Inferior parietal cortex (tissue), 1 donor: ENCODE measurements around the gene NTN5.
"Not testable (repeated sequence)": the region's sequence is repeated elsewhere in the genome, so short reads cannot be mapped to it uniquely, and the experiment has no call there.

Source experiments
- DNase-seq: peaks from one replicate; pipeline ENCODE4 v3.0.0-alpha.2; 2016; ENCODE audit errors: extremely low spot score

The NTN5 gene

DNA sequence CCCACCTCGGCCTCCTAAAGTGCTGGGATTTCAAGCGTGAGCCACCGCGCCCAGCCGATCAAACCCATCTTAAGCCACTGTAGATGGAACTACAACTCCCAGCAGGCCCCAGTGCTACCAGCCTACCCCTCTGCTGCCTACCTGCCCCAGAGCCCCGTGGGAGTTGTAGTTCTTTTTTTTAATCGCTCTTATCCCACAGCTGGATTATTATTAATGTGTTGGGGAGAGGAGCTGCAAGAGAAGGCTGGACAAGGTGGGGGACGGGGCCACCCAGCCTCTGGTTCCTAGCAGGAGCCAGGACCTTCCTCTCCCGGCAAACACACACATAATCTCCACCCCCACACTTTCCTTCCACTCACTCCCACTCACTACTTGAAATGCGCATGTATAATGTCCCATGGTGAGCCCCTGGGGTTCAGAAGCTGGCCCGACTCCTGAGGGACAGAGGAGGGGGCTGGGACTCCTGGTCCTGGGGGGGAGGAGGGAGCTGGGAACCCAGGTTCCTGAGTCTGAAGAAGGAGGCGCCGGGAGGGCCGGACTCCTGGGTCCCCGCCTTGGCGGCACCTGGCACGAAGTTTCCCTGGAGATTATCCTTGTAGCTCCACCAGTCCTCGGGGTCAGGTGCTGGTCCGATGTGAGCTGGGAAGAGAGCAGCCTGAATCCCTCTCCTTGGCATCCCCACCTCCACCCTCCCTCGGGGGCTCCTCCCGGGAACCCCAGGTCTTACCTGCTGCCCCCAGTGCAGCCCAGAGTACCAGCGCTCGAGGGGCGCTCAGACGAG is 27.8 kb downstream of the NTN5 start:
- DNase-seq = peak; percentile 86

- no peak for DNase-seq
These were observed 28.5 kb downstream of the NTN5 start for GRCh38 chr19:48644355-48644754.

GRCh38 chr19:48642862-48643261 is 30.0 kb downstream of the NTN5 start:
- DNase-seq = no peak

- no peak for DNase-seq
These were observed 31.0 kb downstream of the NTN5 start for GRCh38 chr19:48641850-48642249.

DNA sequence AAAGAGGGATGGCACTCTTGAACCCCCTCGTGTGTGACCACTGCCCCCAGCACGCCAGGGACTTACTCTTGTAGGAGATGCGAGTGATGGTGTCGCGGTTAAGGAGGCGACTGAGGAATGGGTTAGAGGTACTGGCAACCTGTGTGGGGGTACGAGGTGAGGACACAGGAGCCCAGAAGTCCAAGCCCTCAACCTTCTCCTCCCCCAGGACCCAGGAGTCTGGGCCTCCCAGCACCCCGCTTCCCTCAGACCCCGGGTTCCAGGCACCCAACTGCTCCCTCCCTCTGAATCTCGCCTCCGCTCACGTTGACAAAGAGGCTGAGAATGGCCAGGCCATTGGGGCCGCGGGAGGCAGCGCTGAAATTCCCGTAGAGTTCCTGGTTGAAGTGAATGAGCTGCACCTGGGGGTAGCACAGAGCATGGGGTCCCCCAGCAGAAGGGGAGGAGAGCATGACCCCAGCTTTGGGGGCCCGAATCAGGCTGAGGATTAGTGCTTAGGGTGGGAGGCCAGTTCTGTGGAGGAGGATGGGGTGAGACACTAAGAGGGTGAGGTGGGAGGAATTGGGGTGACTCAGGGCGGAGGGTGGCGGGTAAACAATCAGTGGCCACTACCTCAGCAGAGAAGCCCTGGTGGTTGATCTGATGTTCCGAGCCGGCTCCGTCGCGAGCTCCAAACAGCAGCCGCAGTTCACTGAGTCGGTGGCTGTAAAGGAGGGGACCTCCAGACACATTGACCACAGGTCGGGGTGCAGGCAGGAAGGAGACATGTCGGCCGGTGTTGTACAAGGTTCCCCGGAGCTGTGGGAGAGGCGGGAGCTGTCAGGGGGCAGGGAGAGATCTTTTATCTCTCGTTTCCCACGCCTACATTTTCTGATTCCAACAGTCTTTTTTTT is 33.1 kb downstream of the NTN5 start:
- DNase-seq = no peak

- no peak for DNase-seq
These were observed 33.9 kb downstream of the NTN5 start for GRCh38 chr19:48638831-48639381.

- DNase-seq = peak; percentile 84
These were observed 34.6 kb downstream of the NTN5 start for GRCh38 chr19:48637948-48638830.

DNA sequence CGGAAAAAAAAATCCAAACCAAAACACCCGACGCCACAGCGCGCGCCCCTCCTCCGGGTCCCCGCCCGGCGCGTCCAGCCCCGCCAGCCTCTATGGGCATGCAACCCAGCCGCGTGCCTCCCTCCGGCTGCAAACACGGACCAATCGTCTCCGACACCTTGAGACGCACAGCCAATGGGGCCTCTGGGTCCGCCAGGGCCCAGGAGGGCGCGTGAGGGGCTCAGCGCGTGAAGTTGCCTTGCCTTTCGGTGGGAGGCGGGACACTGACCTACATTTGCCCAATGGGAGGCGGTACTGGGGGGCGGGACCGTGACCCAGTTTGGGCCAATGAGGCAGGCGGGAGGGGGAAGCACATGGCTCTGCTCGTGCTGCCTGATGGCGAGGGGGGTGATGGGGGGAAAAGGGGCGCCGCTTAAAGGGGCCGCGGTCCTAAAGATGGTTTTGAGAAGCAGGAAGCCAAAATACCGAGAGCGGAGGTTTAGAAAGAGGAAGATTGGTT is 35.3 kb downstream of the NTN5 start:
- DNase-seq = peak; percentile 97

- DNase-seq = no peak
These were observed 35.9 kb downstream of the NTN5 start, which contains the start of gene DBP for GRCh38 chr19:48636859-48637448. TSS of gene DBP (minus strand) at chr19:48637379. CDS start at chr19:48636994, 385 bp downstream.

GRCh38 chr19:48635966-48636858 is 36.6 kb downstream of the NTN5 start:
- DNase-seq = no peak

DNA sequence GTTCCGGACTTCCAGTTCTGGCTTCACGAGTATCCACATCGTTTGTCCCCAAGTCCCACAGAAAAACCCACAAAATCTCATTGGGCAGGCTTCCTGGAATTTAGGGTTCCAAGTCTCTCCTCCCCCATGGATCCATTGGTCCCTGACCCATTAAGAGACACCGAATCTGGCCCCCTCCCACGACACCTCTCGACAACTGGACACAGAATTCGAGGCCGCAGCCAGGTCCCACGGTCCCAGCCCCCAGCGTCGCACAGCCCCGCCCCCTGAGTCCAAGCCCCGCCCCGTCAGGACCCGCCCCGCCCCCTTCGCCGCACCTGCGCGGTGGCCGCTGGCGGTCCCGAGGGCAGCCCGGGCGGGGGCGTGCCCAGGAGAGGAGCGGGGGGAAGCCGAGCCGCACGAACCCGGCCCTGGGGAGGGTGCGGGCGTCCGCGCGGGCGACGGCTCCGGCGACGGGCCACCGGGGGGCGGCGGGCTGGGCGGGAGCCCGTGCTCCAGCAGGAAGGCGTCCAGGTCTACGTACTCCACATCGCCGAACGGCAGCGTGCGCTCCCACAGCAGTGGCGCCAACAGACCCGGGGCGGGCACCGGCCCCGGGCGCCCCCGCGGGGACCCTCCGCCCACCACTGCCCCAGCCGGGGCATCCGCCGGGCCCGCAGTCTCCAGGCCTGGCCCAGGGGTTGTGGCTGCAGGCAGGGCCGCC is 37.4 kb downstream of the NTN5 start:
- DNase-seq = no peak

DNA sequence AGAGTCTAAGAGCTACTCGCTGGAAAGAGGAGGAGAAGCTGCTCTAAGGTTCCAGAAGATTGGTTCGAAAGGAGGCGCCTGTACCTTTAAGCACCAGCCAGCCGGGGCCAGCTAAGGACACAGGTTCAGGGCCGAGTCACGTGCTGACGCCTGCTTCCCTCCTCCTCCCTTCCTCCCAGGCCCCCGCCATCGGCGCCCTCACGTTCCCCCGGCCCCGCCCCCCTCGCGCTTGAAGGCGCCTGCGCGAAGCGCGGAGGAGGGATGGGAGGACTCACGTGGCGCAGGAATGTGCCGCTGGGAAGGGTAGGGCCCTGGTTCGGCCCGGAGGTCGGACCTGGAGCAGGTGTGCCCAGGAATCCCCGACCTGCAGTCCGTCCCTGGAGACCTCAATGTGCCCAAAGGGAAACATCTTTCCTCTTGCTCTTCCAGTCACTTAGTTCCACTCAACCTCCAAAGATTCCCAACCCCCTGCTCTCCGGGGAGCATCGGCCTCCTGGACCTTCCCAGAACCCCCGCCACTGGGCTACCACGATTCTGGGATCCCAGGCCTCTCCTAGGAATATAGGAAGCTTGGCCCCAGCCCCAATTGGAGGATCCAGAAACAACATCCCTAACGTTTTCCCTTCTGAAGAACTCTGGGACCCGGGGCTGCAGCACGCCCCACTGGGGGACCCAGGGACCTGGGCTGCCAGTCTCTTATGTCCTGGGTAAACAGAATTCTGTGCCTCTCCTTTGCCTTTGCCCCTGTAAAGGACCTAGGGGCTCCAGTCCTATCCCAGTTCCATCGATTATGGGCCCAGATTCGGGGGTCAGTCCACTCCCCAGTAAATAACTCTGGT is 38.2 kb downstream of the NTN5 start:
- peak; percentile 88 for DNase-seq

GRCh38 chr19:48634036-48634342 is 38.8 kb downstream of the NTN5 start:
- no peak for DNase-seq

- no peak for DNase-seq
These were observed 39.4 kb downstream of the NTN5 start for GRCh38 chr19:48633148-48634035.

GRCh38 chr19:48632692-48633147 is 40.1 kb downstream of the NTN5 start:
- DNase-seq = no peak

- not testable (repeated sequence) for DNase-seq
These were observed 40.5 kb downstream of the NTN5 start for GRCh38 chr19:48632286-48632685.

- DNase-seq = no peak
These were observed 41.6 kb downstream of the NTN5 start for GRCh38 chr19:48631225-48631624.
